OCI-LY3 (cell line): ENCODE measurements around the gene EHF.

Experiments
- EZH2phosphoT487 ChIP-seq: fragments of 200-600 bp; shearing (Covaris generic); IDR thresholded peaks from 2 replicates; pipeline ENCODE4 v1.6.1; 2018; ENCODE audit warnings: antibody characterized with exemption, mixed run types, low read depth
- TF ChIP-seq, protein P1 (sequence below): fragments of 200-600, 300-600 bp; sonication (generic); IDR thresholded peaks from 2 replicates; pipeline ENCODE4 v1.5.1; 2014; ENCODE audit warnings: antibody characterized with exemption, low read length, low read depth

DNA sequence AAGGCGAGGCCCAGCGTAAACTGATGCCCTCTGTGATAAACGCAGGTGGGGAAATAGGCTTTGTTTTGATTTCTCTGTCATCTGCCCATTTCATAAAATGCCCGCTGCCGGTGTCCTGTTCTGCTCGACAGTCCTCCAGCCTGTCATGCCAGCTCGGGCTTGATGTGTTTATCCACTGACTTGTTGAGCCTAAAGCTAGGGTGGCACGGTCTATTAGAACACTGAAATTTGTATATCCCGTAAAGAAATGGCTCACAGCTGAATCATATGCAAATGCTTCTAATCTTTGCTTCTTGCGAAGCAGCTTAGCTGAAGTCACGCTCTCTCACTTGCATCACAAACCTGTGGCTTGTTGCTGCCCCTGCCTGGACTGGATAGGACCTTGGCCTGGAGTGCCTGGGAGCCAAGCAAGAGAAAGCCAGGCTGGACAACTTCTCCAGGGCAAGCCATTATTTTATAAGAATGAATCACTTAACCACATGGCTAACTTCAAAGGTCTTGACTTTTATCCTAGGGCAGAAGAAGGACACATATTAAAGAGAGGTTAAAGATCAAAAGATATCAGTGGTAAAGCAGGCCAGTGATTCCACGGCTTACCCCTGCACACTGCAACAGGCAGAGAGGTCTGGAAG, 33.1 kb downstream of the EHF start:
- TF ChIP-seq, protein P1, sequence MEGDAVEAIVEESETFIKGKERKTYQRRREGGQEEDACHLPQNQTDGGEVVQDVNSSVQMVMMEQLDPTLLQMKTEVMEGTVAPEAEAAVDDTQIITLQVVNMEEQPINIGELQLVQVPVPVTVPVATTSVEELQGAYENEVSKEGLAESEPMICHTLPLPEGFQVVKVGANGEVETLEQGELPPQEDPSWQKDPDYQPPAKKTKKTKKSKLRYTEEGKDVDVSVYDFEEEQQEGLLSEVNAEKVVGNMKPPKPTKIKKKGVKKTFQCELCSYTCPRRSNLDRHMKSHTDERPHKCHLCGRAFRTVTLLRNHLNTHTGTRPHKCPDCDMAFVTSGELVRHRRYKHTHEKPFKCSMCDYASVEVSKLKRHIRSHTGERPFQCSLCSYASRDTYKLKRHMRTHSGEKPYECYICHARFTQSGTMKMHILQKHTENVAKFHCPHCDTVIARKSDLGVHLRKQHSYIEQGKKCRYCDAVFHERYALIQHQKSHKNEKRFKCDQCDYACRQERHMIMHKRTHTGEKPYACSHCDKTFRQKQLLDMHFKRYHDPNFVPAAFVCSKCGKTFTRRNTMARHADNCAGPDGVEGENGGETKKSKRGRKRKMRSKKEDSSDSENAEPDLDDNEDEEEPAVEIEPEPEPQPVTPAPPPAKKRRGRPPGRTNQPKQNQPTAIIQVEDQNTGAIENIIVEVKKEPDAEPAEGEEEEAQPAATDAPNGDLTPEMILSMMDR, result peak; percentile 60
- no peak for TF ChIP-seq EZH2phosphoT487
